ENCODE results near the gene STRAP.

DNA sequence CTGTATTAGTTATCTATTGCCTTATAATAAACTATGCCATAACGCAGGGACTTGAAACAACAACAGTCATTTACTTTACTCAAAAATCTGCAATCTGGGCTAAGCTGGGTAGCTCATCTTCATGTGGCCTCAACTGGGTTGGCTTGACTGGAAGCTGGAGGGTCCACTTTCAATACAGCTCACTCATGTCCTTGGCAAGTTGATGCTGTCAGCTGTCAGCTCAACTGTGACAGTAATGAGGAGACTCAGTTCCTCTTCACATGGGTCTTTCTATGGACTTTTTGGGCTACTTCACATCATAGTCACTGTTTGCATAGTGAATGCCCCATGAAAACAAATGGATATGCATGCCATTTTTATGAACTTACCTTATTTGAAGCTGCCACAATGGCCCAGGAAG lies 33.6 kb upstream of the STRAP start:
- TF ChIP-seq, protein P1, sequence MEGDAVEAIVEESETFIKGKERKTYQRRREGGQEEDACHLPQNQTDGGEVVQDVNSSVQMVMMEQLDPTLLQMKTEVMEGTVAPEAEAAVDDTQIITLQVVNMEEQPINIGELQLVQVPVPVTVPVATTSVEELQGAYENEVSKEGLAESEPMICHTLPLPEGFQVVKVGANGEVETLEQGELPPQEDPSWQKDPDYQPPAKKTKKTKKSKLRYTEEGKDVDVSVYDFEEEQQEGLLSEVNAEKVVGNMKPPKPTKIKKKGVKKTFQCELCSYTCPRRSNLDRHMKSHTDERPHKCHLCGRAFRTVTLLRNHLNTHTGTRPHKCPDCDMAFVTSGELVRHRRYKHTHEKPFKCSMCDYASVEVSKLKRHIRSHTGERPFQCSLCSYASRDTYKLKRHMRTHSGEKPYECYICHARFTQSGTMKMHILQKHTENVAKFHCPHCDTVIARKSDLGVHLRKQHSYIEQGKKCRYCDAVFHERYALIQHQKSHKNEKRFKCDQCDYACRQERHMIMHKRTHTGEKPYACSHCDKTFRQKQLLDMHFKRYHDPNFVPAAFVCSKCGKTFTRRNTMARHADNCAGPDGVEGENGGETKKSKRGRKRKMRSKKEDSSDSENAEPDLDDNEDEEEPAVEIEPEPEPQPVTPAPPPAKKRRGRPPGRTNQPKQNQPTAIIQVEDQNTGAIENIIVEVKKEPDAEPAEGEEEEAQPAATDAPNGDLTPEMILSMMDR (conservative IDR thresholded peaks at IDR 0.05; ENCODE audit: low read length) = no peak
- TF ChIP-seq EZH2phosphoT487 (IDR thresholded peaks at IDR 0.05; ENCODE audit: borderline replicate concordance, low read depth, low read length) = no peak

All from OCI-LY7 (cell line).